GM21529 (cell line): ENCODE data around the gene TDP1.
A peak's percentile ranks its signal among the peaks of the same experiment; 100 is the strongest.

Experiments
- ATAC-seq: cut with Tn5 transposase; IDR thresholded peaks from one replicate; pipeline ENCODE4 v1.9.1; 2021; ENCODE audit not compliant: unreplicated experiment

The TDP1 gene

DNA sequence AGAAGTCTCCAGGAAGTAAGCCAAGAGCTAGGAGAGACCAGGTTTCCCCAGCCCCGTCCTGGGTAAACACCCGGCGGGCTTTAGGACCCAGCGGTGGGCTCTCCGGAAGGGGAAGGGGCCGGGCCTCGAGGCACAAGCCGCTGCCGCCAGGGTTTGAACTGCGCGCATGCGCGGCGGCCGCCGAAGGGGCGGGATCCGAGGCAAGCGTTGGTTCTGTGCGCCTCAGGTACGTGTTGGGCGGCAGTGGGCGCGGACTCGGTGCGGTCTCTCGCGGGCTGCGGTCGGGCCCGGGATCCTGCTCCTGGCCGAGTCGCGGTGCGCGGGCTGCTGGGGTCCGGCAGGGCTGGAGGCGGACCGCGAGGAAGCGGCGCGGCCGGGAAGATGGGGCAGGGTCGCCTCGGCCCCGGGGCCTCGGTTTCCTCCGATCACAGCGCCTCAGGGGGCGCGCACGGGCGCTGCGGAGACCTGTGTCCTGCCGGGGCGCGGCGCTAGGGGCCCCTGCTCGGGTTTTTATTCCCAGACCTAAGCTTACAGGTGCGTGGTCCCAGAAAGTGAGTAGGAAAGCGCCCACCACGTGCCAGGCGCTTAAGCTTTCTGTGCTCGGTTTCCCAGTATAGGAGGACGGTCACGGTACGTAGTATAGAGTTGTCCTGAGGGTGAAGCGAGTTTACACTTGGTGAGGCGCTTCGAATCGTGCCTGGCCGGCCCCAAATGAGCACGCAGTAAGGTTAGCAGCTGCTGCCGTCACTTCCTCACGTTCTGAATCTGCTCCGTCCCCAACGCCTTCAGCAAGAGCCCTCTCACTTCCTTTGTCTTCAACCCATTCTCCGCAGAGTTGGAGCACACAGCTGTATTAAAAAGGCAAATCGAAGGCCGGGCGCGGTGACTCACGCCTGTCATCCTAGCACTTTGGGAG is at the start of gene TDP1:
TDP1 (plus strand) TSS at position 183 of the 916 bp plus-strand sequence. CDS start 7,188 bp downstream, outside the sequence.
- peak; percentile 62 for ATAC-seq

DNA sequence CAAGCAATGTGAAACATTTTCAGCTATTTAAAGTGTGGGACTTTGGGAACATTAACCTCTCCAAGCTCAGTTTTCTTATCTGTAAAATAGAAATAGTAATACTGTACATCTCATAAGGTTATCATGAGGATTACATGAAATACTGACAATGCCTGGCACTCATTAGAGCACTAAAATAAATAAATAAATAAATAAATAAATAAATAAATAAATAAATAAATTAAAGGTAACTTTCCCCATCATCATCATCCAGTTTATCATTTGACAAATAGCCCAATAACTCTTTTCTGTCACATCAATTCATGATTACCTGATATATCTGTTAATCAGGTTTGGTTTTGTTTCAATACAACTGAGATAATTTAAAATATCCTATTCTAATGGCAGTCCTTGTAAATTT is 49.7 kb upstream of the TDP1 start:
- no peak for ATAC-seq

DNA sequence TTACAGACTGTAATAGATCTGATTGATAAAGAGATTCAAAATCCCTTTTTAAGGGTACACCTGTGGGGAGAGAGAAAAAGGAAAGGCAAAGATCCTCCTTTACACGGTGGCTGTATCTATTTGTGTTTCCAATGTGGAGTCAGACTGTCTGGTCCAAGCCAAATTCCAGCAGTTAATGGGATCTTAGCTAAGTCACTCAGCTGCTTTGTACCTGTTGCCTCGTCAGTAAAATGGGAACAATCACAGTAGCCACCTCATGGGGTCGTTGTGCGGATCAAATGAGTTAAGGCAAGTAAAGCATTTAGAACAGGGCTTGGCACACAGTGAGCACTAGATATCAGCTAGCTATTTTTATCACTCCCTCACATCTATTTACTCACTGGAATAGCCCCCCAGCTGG is 48.1 kb upstream of the TDP1 start:
- ATAC-seq = no peak

GRCh38 chr14:89908712-89909450 is 46.8 kb upstream of the TDP1 start:
- ATAC-seq = no peak

DNA sequence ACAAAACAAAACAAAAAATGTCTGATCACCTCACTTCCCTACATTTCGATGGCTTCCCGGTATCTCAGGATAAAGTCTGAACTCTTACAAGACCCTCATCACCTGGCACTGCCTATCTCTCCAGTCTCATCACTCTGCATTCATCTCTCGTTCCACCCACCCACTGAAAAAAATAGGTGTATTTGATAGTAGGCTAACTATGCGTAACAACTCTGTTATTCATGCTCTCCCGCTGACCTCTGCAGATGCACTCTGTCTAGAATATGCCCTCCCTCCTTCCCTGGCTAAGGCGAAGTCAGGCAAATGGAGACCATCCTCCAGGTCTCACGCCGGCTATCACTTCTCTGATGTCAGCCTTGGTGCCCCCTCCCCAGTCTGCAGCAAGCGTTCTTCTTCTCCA is 46.1 kb upstream of the TDP1 start:
- ATAC-seq = no peak

GRCh38 chr14:89910691-89911009 is 45.1 kb upstream of the TDP1 start:
- no peak for ATAC-seq

GRCh38 chr14:89911010-89911919 is 44.5 kb upstream of the TDP1 start:
- ATAC-seq = peak; percentile 42

- no peak for ATAC-seq
Observed at GRCh38 chr14:89912221-89912620, 43.5 kb upstream of the TDP1 start.

DNA sequence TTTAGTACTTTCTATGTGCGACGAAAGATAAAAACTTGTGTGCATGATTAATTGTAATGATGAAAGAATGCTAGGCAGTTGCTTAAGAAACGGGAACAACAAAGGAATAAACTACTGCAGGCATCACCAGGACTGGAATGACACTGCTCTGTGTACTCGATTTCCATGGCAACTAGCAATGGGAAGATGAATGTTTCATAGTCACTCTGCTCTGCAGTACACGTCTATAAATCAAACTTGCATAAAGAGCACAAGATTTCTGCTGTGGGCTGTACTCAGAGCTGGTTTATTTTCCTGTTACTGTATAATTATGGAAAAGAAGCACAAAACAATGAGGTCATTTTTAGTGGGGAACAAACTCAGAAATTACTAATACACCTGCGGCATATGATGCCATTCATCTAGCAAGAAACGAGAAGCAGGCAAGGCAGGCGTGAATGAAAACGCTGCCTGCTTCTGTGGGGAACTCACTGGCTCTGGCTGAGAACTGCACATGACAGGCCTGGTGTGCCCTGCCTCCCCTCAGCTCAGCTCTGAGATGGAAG is 43.0 kb upstream of the TDP1 start:
- no peak for ATAC-seq

GRCh38 chr14:89915114-89915878 is 40.4 kb upstream of the TDP1 start:
- peak; percentile 66 for ATAC-seq

GRCh38 chr14:89918721-89919120 is 37.0 kb upstream of the TDP1 start:
- ATAC-seq = no peak

GRCh38 chr14:89920056-89920455 is 35.7 kb upstream of the TDP1 start:
- ATAC-seq = no peak

DNA sequence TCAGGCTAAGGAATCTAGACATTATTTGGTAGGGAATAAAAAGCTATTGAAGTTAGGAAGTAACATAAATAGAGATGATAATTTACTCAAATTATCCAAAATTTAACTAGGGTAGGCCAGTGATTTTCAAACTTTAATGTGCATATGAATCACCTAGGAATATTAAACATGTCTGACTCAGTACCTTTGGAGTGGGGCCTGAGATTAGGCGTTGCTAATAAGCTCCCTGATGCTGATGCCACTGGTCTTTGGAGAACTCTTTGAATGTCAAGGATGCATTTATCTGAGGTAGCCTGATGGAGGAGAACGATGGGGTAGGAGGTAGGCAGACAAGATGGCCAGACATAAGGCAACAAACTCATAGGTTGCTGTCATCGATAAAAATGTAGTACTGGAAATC is 34.4 kb upstream of the TDP1 start:
- ATAC-seq = no peak

- ATAC-seq = no peak
Observed at GRCh38 chr14:89922031-89922907, 33.5 kb upstream of the TDP1 start.

DNA sequence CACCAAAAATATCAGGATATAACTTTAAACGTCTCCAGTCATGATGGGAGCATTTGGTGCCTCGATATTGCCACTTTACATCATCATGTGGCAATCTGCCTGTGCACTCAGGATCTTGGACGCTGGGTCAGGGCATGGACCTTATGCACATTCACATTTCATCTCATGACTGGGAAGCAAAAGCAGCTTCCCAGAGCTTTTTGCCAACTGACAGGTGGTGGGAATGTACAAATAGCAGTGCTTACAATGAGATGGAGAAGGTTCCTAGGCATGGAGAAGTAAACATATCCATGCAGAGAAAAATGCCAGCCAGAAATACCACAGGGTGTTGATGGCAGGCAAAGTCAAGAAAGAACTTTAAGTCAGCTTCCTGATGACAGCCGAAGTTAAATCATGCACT is 31.5 kb upstream of the TDP1 start:
- ATAC-seq = no peak

DNA sequence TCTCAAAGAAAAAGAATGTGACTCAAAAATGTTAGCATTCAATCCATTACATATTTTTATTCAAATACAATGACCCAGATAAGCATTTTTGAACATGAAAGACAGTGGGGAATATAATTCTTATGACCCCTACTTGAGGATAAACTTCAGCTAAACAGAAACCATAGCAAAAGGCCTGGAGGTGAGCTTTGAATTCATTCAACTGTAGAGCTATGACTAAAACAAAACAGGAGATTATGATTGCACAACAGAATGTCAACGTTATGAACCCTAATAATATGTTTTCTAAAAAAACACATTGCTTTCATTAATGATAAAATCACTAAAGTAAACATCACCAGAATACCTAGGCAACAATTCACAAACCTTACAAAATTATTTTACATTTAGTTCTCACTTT is 29.0 kb upstream of the TDP1 start:
- ATAC-seq = no peak

DNA sequence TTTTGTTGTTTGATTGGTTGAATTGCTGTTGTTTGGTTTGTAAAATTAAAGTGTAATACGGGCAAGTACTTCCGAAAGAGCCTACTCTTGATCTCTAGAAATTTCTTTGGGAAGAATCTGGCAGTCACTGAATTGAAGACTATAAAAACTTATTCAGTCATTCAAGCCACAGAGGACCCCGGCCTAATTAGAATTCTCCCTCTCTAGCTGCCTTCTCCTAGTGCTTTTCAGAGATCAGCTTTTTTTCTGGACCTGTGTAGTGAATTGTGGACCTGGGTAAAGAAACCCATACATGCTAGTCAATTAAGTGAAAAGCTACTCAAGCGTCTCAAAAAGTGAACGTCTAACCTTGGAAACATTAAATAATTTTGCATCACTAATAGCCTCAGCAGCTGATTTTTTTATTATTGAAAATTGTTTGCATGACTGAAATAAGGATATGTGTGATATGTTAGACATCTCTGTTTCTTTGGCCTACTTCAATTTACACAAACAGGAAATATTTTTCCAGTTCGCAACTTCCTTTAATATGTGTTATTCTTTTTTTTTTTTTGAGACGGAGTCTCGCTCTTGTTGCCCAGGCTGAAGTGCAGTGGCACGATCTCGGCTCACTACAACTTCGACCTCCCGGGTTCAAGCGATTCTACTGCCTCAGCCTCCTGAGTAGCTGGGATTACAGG is 28.4 kb upstream of the TDP1 start:
- no peak for ATAC-seq

- ATAC-seq = no peak
Observed at GRCh38 chr14:89933002-89933401, 22.7 kb upstream of the TDP1 start.
